Measurements from ENCODE around the gene PRKCQ.

The PRKCQ gene

DNA sequence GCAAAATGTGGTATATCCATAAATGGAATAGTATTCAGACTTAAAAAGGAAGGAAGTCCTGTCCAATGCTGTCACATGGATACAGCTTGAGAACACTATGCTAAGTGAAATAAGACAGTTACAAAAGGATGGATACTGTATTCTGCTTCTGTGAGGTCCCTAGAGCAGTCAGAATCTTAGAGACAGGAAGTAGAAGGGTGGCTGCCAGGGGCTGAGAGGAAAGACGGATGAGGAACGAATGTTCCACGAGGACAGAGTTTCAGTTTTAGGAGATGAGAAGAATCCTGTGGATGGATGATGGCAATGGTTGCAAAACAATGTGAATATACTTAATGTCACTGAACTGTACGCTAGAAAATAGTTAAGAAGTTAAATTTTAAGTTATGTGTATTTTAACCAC is 3.8 kb downstream of the PRKCQ start:
- TF ChIP-seq, protein P1, sequence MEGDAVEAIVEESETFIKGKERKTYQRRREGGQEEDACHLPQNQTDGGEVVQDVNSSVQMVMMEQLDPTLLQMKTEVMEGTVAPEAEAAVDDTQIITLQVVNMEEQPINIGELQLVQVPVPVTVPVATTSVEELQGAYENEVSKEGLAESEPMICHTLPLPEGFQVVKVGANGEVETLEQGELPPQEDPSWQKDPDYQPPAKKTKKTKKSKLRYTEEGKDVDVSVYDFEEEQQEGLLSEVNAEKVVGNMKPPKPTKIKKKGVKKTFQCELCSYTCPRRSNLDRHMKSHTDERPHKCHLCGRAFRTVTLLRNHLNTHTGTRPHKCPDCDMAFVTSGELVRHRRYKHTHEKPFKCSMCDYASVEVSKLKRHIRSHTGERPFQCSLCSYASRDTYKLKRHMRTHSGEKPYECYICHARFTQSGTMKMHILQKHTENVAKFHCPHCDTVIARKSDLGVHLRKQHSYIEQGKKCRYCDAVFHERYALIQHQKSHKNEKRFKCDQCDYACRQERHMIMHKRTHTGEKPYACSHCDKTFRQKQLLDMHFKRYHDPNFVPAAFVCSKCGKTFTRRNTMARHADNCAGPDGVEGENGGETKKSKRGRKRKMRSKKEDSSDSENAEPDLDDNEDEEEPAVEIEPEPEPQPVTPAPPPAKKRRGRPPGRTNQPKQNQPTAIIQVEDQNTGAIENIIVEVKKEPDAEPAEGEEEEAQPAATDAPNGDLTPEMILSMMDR (IDR thresholded peaks at IDR 0.05; ENCODE audit: low read depth, low read length) = no peak
- no peak for TF ChIP-seq POLR2A (IDR thresholded peaks at IDR 0.05; ENCODE audit: extremely low read depth, insufficient read length)
- TF ChIP-seq, protein P2, sequence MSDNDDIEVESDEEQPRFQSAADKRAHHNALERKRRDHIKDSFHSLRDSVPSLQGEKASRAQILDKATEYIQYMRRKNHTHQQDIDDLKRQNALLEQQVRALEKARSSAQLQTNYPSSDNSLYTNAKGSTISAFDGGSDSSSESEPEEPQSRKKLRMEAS (IDR thresholded peaks at IDR 0.05; ENCODE audit: low read depth, low read length) = no peak
- TF ChIP-seq MYC (IDR thresholded peaks at IDR 0.05; ENCODE audit: low read depth, low read length) = no peak
- H3K4me3 ChIP-seq (ENCODE audit: low read depth, low read length) = no peak overlapping the region
- DNase-seq (ENCODE audit: low read depth) = no peak

DNA sequence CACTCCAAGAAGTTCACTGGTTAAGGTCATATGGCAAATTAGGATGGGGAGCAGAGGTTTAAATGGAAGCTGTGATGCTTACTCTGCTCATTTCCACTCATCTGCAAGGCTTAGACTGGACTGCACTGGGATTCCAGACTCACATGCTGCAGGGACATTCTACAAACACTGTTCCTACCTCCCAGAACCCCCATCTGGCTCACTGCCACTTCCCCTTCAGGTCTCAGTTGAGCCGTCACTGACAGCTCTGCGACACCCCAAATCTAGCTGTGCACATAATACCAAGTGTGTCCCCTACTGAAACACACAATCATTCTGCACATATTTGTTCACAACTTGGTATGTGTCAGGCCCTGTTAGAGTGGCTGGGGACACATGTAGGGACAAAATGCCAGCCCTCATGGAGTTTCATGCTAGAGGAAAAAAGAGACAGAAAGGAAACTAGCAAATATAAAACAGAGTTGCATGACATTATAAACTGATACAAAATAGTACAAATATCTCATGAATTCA is 5.4 kb downstream of the PRKCQ start:
- TF ChIP-seq MYC (IDR thresholded peaks at IDR 0.05; ENCODE audit: low read depth, low read length) (no peak), POLR2A (IDR thresholded peaks at IDR 0.05; ENCODE audit: extremely low read depth, insufficient read length) (no peak)
- TF ChIP-seq, protein P1 (IDR thresholded peaks at IDR 0.05; ENCODE audit: low read depth, low read length) = no peak
- TF ChIP-seq, protein P2 (IDR thresholded peaks at IDR 0.05; ENCODE audit: low read depth, low read length) = no peak
- no peak overlapping the region for H3K4me3 ChIP-seq (ENCODE audit: low read depth, low read length)
- no peak for DNase-seq (ENCODE audit: low read depth)

DNA sequence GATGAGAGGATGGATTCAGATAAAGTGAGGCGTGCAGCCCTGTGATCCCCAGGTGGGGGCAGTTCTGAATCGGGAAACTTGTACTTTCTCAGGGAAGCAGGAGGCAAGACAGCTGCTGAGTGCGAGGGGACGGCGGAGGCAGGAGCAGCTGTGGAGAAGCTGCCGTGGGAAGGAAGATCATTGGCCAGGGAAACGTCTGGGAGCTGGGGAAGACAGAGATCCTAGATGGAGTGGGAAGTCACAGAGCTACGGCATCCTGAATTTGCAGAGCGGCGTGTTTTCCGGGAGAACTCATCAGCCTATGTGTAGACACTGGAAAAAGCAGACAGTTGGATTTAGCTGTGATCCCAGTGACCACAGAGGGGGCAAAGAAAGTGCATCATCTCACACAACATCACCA is 9.2 kb downstream of the PRKCQ start:
- TF ChIP-seq POLR2A (IDR thresholded peaks at IDR 0.05; ENCODE audit: extremely low read depth, insufficient read length) (no peak), MYC (IDR thresholded peaks at IDR 0.05; ENCODE audit: low read depth, low read length) (no peak)
- TF ChIP-seq, protein P1 (IDR thresholded peaks at IDR 0.05; ENCODE audit: low read depth, low read length) = no peak
- TF ChIP-seq, protein P2 (IDR thresholded peaks at IDR 0.05; ENCODE audit: low read depth, low read length) = no peak
- no peak for DNase-seq (ENCODE audit: low read depth)
- H3K4me3 ChIP-seq (ENCODE audit: low read depth, low read length) = no peak overlapping the region

DNA sequence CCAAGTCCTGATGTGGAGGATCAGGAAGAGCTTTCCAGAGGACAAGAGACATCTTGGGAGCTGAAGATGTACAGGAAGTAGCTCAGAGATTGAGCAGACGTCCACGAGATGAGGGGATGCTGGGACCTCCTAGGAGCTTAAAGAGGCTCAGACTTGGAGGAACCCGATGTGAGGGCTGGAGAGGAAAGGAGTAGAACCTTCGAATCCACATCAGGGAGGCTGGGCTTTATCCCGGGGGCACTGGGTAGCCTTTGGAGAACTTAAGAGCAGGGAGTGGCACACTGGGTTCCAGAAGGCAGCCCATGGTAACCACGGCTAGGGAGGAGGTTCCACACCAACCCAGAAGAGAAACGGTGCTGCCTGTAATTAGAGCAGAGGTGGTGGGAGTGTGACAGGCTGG is 10.8 kb downstream of the PRKCQ start:
- TF ChIP-seq MYC (IDR thresholded peaks at IDR 0.05; ENCODE audit: low read depth, low read length) = no peak
- TF ChIP-seq POLR2A (IDR thresholded peaks at IDR 0.05; ENCODE audit: extremely low read depth, insufficient read length) = no peak
- TF ChIP-seq, protein P1 (IDR thresholded peaks at IDR 0.05; ENCODE audit: low read depth, low read length) = no peak
- TF ChIP-seq, protein P2 (IDR thresholded peaks at IDR 0.05; ENCODE audit: low read depth, low read length) = no peak
- no peak overlapping the region for H3K4me3 ChIP-seq (ENCODE audit: low read depth, low read length)
- no peak for DNase-seq (ENCODE audit: low read depth)

DNA sequence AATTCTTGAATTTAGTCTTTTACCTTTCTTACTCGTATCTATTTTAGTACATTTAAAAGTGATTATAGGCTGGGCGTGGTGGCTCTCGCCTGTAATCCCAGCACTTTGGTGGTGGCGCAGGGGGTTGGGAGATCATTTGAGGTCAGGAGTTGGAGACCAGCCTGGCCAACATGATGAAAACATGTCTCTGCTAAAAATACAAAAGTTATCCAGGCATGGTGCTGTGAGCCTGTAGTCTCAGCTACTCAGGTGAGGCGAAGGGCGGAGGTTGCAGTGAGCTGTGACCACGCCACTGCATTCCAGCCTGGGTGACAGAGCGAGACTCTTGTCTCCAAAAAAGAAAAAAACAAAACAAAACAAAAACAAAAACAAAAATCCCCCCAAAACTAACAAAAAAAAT is 12.2 kb downstream of the PRKCQ start:
- H3K4me3 ChIP-seq (ENCODE audit: low read depth, low read length) = no peak overlapping the region
- TF ChIP-seq POLR2A (IDR thresholded peaks at IDR 0.05; ENCODE audit: extremely low read depth, insufficient read length) = no peak
- TF ChIP-seq, protein P2 (IDR thresholded peaks at IDR 0.05; ENCODE audit: low read depth, low read length) = no peak
- no peak for TF ChIP-seq MYC (IDR thresholded peaks at IDR 0.05; ENCODE audit: low read depth, low read length)
- TF ChIP-seq, protein P1 (IDR thresholded peaks at IDR 0.05; ENCODE audit: low read depth, low read length) = no peak
- DNase-seq (ENCODE audit: low read depth) = no peak
